HEK293 (cell line): ENCODE measurements around the gene NTN4.
"Not testable (repeated sequence)": the region's sequence is repeated elsewhere in the genome, so short reads cannot be mapped to it uniquely, and the experiment has no call there.

Experiments used
- CTCF ChIA-PET: fragments of 350-600 bp; formaldehyde crosslinking; extraction: SDS; loops from one replicate; lab custom pipeline; 2021; ENCODE audit warnings: antibody characterized with exemption; lab: Yijun Ruan, JAX
- POLR2A ChIA-PET: fragments of 300-600 bp; formaldehyde crosslinking; extraction: SDS; loops from one replicate; lab custom pipeline; 2020; ENCODE audit warnings: antibody characterized with exemption, inconsistent platforms; lab: Yijun Ruan, JAX
- H3K27ac ChIP-seq: fragments of 200-500 bp; sonication (Bioruptor generic); 2 replicates; pipeline ENCODE4 v1.5.1; 2014; ENCODE audit warnings: low read depth, low read length, control low read depth, inconsistent platforms; ENCODE audit errors: extremely low read depth
- H3K36me3 ChIP-seq, 2 experiments: fragments of 200-500 bp in 1 of 2; sonication (Bioruptor generic) in 1 of 2; 1 replicate in 1 of 2; 2 replicates in 1 of 2; pipeline ENCODE4 v1.5.1; 2014 to 2017; ENCODE audit warnings: inconsistent platforms in 2 of 2, low read length in 2 of 2; ENCODE audit not compliant: control insufficient read depth in 2 of 2, insufficient read depth in 1 of 2
- H3K4me1 ChIP-seq: fragments of 200-500 bp; sonication (Bioruptor generic); 2 replicates; pipeline ENCODE4 v1.5.1; 2014; ENCODE audit warnings: mild to moderate bottlenecking, low read length, inconsistent platforms; ENCODE audit not compliant: control insufficient read depth, insufficient read depth
- H3K4me3 ChIP-seq: 2 replicates; pipeline ENCODE4 v1.5.1; 2011; ENCODE audit warnings: low read depth, mild to moderate bottlenecking, control low read depth, low read length, moderate library complexity
- H3K9me3 ChIP-seq: fragments of 200-500 bp; sonication (Bioruptor generic); 2 replicates; pipeline ENCODE4 v1.5.1; 2014; ENCODE audit warnings: low read depth, low read length, inconsistent platforms; ENCODE audit not compliant: control insufficient read depth, insufficient read depth
- BCL6B ChIP-seq: fragments of 450-650 bp; formaldehyde crosslinking; IDR thresholded peaks from 2 replicates; pipeline ENCODE4 v1.5.1; 2017; ENCODE audit warnings: missing biosample characterization, missing genetic modification characterization
- EGR2 ChIP-seq: fragments of 450-650 bp; formaldehyde crosslinking; IDR thresholded peaks from 2 replicates; pipeline ENCODE4 v1.5.1; 2016; ENCODE audit warnings: low read depth, missing biosample characterization, missing genetic modification characterization
- ELK4 ChIP-seq: IDR thresholded peaks from 2 replicates; pipeline ENCODE4 v1.6.1; 2011; ENCODE audit warnings: mild to moderate bottlenecking, low read depth, low read length, borderline replicate concordance
- IKZF3 ChIP-seq: fragments of 450-650 bp; IDR thresholded peaks from 2 replicates; pipeline ENCODE4 v1.5.0; 2018; ENCODE audit warnings: missing biosample characterization, mild to moderate bottlenecking, missing genetic modification characterization, moderate library complexity
- OVOL3 ChIP-seq: fragments of 450-650 bp; formaldehyde crosslinking; IDR thresholded peaks from 2 replicates; pipeline ENCODE4 v1.5.1; 2016; ENCODE audit warnings: missing biosample characterization, missing genetic modification characterization
- PRDM4 ChIP-seq: fragments of 450-650 bp; formaldehyde crosslinking; IDR thresholded peaks from 2 replicates; pipeline ENCODE4 v1.5.1; 2017; ENCODE audit warnings: missing biosample characterization, missing genetic modification characterization
- ZBTB1 ChIP-seq: fragments of 450-650 bp; formaldehyde crosslinking; IDR thresholded peaks from 2 replicates; pipeline ENCODE4 v1.5.1; 2016; ENCODE audit warnings: missing biosample characterization, missing genetic modification characterization
- ZBTB10 ChIP-seq: fragments of 450-650 bp; formaldehyde crosslinking; IDR thresholded peaks from 2 replicates; pipeline ENCODE4 v1.5.1; 2016; ENCODE audit warnings: missing biosample characterization, missing genetic modification characterization
- ZBTB17 ChIP-seq: fragments of 450-650 bp; formaldehyde crosslinking; IDR thresholded peaks from 2 replicates; pipeline ENCODE4 v1.5.1; 2016; ENCODE audit warnings: missing biosample characterization, missing genetic modification characterization
- ZNF140 ChIP-seq: fragments of 450-650 bp; formaldehyde crosslinking; IDR thresholded peaks from 2 replicates; pipeline ENCODE4 v1.5.1; 2016; ENCODE audit warnings: missing biosample characterization, missing genetic modification characterization
- ZNF248 ChIP-seq: fragments of 450-650 bp; formaldehyde crosslinking; IDR thresholded peaks from 2 replicates; pipeline ENCODE4 v1.5.1; 2017; ENCODE audit warnings: missing biosample characterization, missing genetic modification characterization
- ZNF266 ChIP-seq: fragments of 450-650 bp; formaldehyde crosslinking; IDR thresholded peaks from 2 replicates; pipeline ENCODE4 v1.5.1; 2016; ENCODE audit warnings: missing biosample characterization, missing genetic modification characterization, low read depth
- ZNF404 ChIP-seq: fragments of 450-650 bp; formaldehyde crosslinking; IDR thresholded peaks from 2 replicates; pipeline ENCODE4 v1.5.1; 2017; ENCODE audit warnings: missing biosample characterization, missing genetic modification characterization
- ZNF416 ChIP-seq: fragments of 450-650 bp; formaldehyde crosslinking; IDR thresholded peaks from 2 replicates; pipeline ENCODE4 v1.5.1; 2016; ENCODE audit warnings: missing biosample characterization, missing genetic modification characterization
- ZNF544 ChIP-seq: fragments of 450-650 bp; formaldehyde crosslinking; IDR thresholded peaks from 2 replicates; pipeline ENCODE4 v1.5.0; 2017; ENCODE audit warnings: missing biosample characterization, missing genetic modification characterization
- ZNF548 ChIP-seq: fragments of 450-650 bp; formaldehyde crosslinking; IDR thresholded peaks from 2 replicates; pipeline ENCODE4 v1.5.1; 2016; ENCODE audit warnings: missing biosample characterization, missing genetic modification characterization
- ZNF596 ChIP-seq: fragments of 450-650 bp; IDR thresholded peaks from 2 replicates; pipeline ENCODE4 v1.5.0; 2018; ENCODE audit warnings: missing biosample characterization, mild to moderate bottlenecking, missing genetic modification characterization, moderate library complexity
- ZNF658 ChIP-seq: fragments of 450-650 bp; formaldehyde crosslinking; IDR thresholded peaks from 2 replicates; pipeline ENCODE4; 2016; ENCODE audit warnings: missing biosample characterization, missing genetic modification characterization
- ZNF664 ChIP-seq: fragments of 450-650 bp; formaldehyde crosslinking; IDR thresholded peaks from 2 replicates; pipeline ENCODE4 v1.5.1; 2016; ENCODE audit warnings: missing biosample characterization, missing genetic modification characterization
- ZNF707 ChIP-seq: fragments of 450-650 bp; formaldehyde crosslinking; IDR thresholded peaks from 2 replicates; pipeline ENCODE4 v1.5.1; 2016; ENCODE audit warnings: missing biosample characterization, missing genetic modification characterization
- ZNF76 ChIP-seq: fragments of 450-650 bp; formaldehyde crosslinking; IDR thresholded peaks from 2 replicates; pipeline ENCODE4; 2016; ENCODE audit warnings: low read depth, missing biosample characterization, missing genetic modification characterization, borderline replicate concordance
- ZNF791 ChIP-seq: fragments of 450-650 bp; formaldehyde crosslinking; IDR thresholded peaks from 2 replicates; pipeline ENCODE4 v1.5.1; 2016; ENCODE audit warnings: missing biosample characterization, missing genetic modification characterization
- ZXDB ChIP-seq: fragments of 450-650 bp; formaldehyde crosslinking; IDR thresholded peaks from 2 replicates; pipeline ENCODE4 v1.5.1; 2016; ENCODE audit warnings: missing biosample characterization, missing genetic modification characterization

The NTN4 gene

GRCh38 chr12:95658386-95658785 lies 132.2 kb downstream of the NTN4 start (continued):
- TF ChIP-seq PRDM4 (tag by site-specific recombination) (no peak), OVOL3 (no peak), ZNF404 (tag by site-specific recombination) (no peak), ZNF791 (tag by site-specific recombination) (no peak), ZNF248 (tag by site-specific recombination) (no peak), ZNF707 (tag by site-specific recombination) (no peak), ZNF416 (tag by site-specific recombination) (no peak)

- H3K27ac ChIP-seq, H3K9me3 ChIP-seq, CTCF ChIA-PET, H3K4me1 ChIP-seq: not testable (repeated sequence)
- TF ChIP-seq ZNF76 (tag by site-specific recombination) (peak; percentile 85), IKZF3 (tag by site-specific recombination) (peak; percentile 56)
- TF ChIP-seq, all 188 proteins: peak for 2; not testable (repeated sequence) for 186
- H3K36me3 ChIP-seq, POLR2A ChIA-PET, H3K4me3 ChIP-seq: not testable (repeated sequence)
These were observed 135.9 kb downstream of the NTN4 start for GRCh38 chr12:95654665-95655064.

- Histone ChIP-seq H3K27ac (no peak overlapping the region), H3K4me1 (peaks cover 5% of the 10 kb centered on the region), H3K4me3 (no peak overlapping the region), H3K36me3 (no peaks in the 10 kb centered on the region), H3K9me3 (no peaks in the 10 kb centered on the region)
- TF ChIP-seq ZNF266 (tag by site-specific recombination): no peak
- peak; percentile 39; the same call in 1 of the 2 replicates for TF ChIP-seq ZBTB17
- ChIA-PET CTCF (no interaction called here), POLR2A (no interaction called here)
These were observed 136.6 kb downstream of the NTN4 start for GRCh38 chr12:95653771-95654546.

GRCh38 chr12:95651681-95652080 lies 138.9 kb downstream of the NTN4 start:
- H3K36me3 ChIP-seq: no peaks in the 10 kb centered on the region
- H3K4me1 ChIP-seq: peaks cover 9% of the 10 kb centered on the region
- no peaks in the 10 kb centered on the region for H3K9me3 ChIP-seq
- POLR2A ChIA-PET: interaction anchor here (0.6 kb wide), 1 partner anchor 28 kb away, joined by 3 read pairs; no protein-coding TSS in a partner anchor
- CTCF ChIA-PET: interaction anchor here (1.1 to 1.4 kb wide), 2 partner anchors 24 to 169 kb away, joined by 3 read pairs; no protein-coding TSS in a partner anchor
- no peak overlapping the region for H3K4me3 ChIP-seq
- no peak overlapping the region for H3K27ac ChIP-seq
- TF ChIP-seq ZBTB10 (tag by site-specific recombination): no peak
- no peak for TF ChIP-seq BCL6B (tag by site-specific recombination)
- no peak for TF ChIP-seq ZNF548
- no peak for TF ChIP-seq ZNF596 (tag by site-specific recombination)
- TF ChIP-seq ZXDB (tag by site-specific recombination): no peak
- no peak for TF ChIP-seq ZNF140 (tag by site-specific recombination)
- TF ChIP-seq EGR2: no peak
- TF ChIP-seq ELK4: no peak
- no peak for TF ChIP-seq ZNF544 (tag by site-specific recombination)
- no peak for TF ChIP-seq ZNF658
- TF ChIP-seq ZBTB1 (tag by site-specific recombination): no peak
- TF ChIP-seq ZNF664 (tag by site-specific recombination): no peak
